GM12878 (cell line): ENCODE measurements around the gene SNCG. TPM values are rescaled to one million over a fixed set of nuclear protein-coding genes. Genes with fewer than 3 reads are reported as not detected.
"Not testable (repeated sequence)": the region's sequence is repeated elsewhere in the genome, so short reads cannot be mapped to it uniquely, and the experiment has no call there.

ENCODE experiments used
- ATAC-seq: fragments of 200-7000 bp; cut with Tn5 transposase; 3 replicates; pipeline ENCODE4 v1.9.1; 2020; ENCODE audit warnings: mild to moderate bottlenecking, moderate library complexity
- BruUV-seq: library from RNA; stranded (reverse); fragments of 400-500 nt; replicated peaks from 2 replicates; lab custom pipeline; 2021; lab: Mats Ljungman, UMichigan
- CTCF ChIA-PET: fragments of 300-600 bp; sonication (Branson Sonifier 250); formaldehyde crosslinking; extraction: SDS; loops from one replicate; lab custom pipeline; 2021; ENCODE audit warnings: inconsistent platforms; lab: Yijun Ruan, JAX
- POLR2A ChIA-PET: fragments of 350-600 bp; formaldehyde crosslinking; extraction: SDS; loops from one replicate; lab custom pipeline; 2021; ENCODE audit warnings: inconsistent platforms; lab: Charles Lee
- RAD21 ChIA-PET: fragments of 300-600 bp; sonication (Branson Sonifier 250); formaldehyde crosslinking; loops from one replicate; lab custom pipeline; 2023; ENCODE audit warnings: antibody characterized with exemption; ENCODE audit not compliant: unreplicated experiment; lab: Charles Lee
- SMC1A ChIA-PET: fragments of 300-600 bp; sonication (Branson Sonifier 250); formaldehyde crosslinking; loops from one replicate; lab custom pipeline; 2023; ENCODE audit not compliant: unreplicated experiment, uncharacterized antibody; lab: Charles Lee
- DNase-seq: peaks from one replicate; pipeline ENCODE4 v3.0.0-alpha.2; 2011; ENCODE audit warnings: low read depth, low spot score
- FAIRE-seq: peaks from 3 replicates; lab custom pipeline; 2011; peaks lifted over from hg19 to GRCh38; lab: Jason Lieb, UNC
- H2AFZ ChIP-seq: 2 replicates; pipeline ENCODE4 v1.6.0; 2011; ENCODE audit warnings: low read depth, low read length, control low read depth; ENCODE audit not compliant: control insufficient read depth
- H3K27ac ChIP-seq: 2 replicates; pipeline ENCODE4 v1.5.1; 2011; ENCODE audit warnings: control low read depth; ENCODE audit not compliant: control insufficient read depth, insufficient read depth
- H3K27me3 ChIP-seq, 2 experiments: replicated peaks in 1 of 2; 2 replicates each; pipeline versions ENCODE4 v1.6.0 to v1.6.1; 2011; ENCODE audit warnings: low read length in 1 of 2; ENCODE audit not compliant: control insufficient read depth in 2 of 2, insufficient read depth in 2 of 2
- H3K36me3 ChIP-seq, 2 experiments: 2 replicates each; pipeline ENCODE4 v1.5.1; 2011; ENCODE audit warnings: low read length in 1 of 2; ENCODE audit not compliant: control insufficient read depth in 2 of 2, insufficient read depth in 2 of 2
- H3K4me1 ChIP-seq: 2 replicates; pipeline ENCODE4 v1.6.1; 2011; ENCODE audit warnings: mild to moderate bottlenecking, low read length, moderate library complexity, mixed read lengths; ENCODE audit not compliant: control insufficient read depth, insufficient read depth
- H3K4me2 ChIP-seq: 2 replicates; pipeline ENCODE4 v1.6.0; 2011; ENCODE audit warnings: control low read depth; ENCODE audit not compliant: control insufficient read depth, insufficient read depth
- H3K4me3 ChIP-seq: fragments of 200-600 bp; sonication (generic); 2 replicates; pipeline ENCODE4 v1.5.1; 2016
- H3K79me2 ChIP-seq: 2 replicates; pipeline ENCODE4 v1.6.0; 2011; ENCODE audit warnings: low read length; ENCODE audit not compliant: control insufficient read depth, insufficient read depth
- H3K9ac ChIP-seq: 2 replicates; pipeline ENCODE4 v1.8.0; 2011; ENCODE audit warnings: low read length, control low read depth, mixed read lengths; ENCODE audit not compliant: control insufficient read depth, insufficient read depth
- H3K9me3 ChIP-seq: replicated peaks from 3 replicates; pipeline ENCODE4 v1.5.1; 2011; ENCODE audit warnings: mild to moderate bottlenecking, low read length; ENCODE audit not compliant: control insufficient read depth, insufficient read depth
- H4K20me1 ChIP-seq: 2 replicates; pipeline ENCODE4 v1.6.0; 2011; ENCODE audit not compliant: control insufficient read depth, insufficient read depth
- PRDM15 ChIP-seq: fragments of 450-650 bp; formaldehyde crosslinking; IDR thresholded peaks from 2 replicates; pipeline ENCODE4 v1.4.0; 2020; ENCODE audit warnings: mild to moderate bottlenecking, moderate library complexity
- WGBS: methylation state at CpG from one replicate; pipeline ENCODE4 v1.1.6; 2016; ENCODE audit warnings: low lambda C conversion rate; ENCODE audit not compliant: insufficient replicate concordance, insufficient coverage; ENCODE audit errors: missing lambda C conversion rate; 5-methylcytosine and 5-hydroxymethylcytosine counted together
- in situ Hi-C: fragments of 300-500 bp; cut with MboI; formaldehyde crosslinking; loops from 9 replicates; pipeline ENCODE4 v1.14.3; 2018; ENCODE audit warnings: mixed read lengths
- intact Hi-C: fragments of 100-400 bp; cut with micrococcal nuclease; formaldehyde crosslinking; loops from one replicate; pipeline ENCODE4 v1.14.2; 2022; ENCODE audit not compliant: unreplicated experiment
- polyA plus RNA-seq, 11 experiments: library from polyadenylated mRNA; depleted of rRNA in 4 of 11; unstranded in 6 of 11; stranded (reverse) in 5 of 11; fragments of >200 nt; fragmentation: Nextera tagmentation in 4 of 11; fragmentation: Illumina TruSeq in 1 of 11; extraction: Ambion mirVana in 4 of 11; extraction: Trizol in 1 of 11; gene quantifications; 1 replicate in 1 of 11; 2 replicates in 10 of 11; pipeline versions ENCODE4 v1.2.1 to v1.2.3, GENCODE V29; 2011 to 2016; ENCODE audit warnings: inconsistent platforms in 2 of 11, missing spikeins in 2 of 11, low read depth in 1 of 11
- total RNA-seq, 4 experiments: library from RNA; depleted of rRNA in 3 of 4; stranded (reverse); fragments of >200 nt in 3 of 4; fragmentation: Illumina TruSeq in 1 of 4; extraction: Trizol in 1 of 4; gene quantifications; 2 replicates each; pipeline versions ENCODE4 v1.2.1 to v1.2.3, GENCODE V29; 2013 to 2021

SNCG gene
- total and polyA plus RNA-seq, 10 of the 15 experiments (the other 5 are each of a cell fraction or from before 2014, with no cell fraction given), result 0.22 to 1.3 (median 0.42) TPM; not detected in 6

- TF ChIP-seq PRDM15 (CRISPR knock-in tag), result no peak
Measured at GRCh38 chr10:86946213-86947155, 11.9 kb upstream of the SNCG start (continued).

DNA sequence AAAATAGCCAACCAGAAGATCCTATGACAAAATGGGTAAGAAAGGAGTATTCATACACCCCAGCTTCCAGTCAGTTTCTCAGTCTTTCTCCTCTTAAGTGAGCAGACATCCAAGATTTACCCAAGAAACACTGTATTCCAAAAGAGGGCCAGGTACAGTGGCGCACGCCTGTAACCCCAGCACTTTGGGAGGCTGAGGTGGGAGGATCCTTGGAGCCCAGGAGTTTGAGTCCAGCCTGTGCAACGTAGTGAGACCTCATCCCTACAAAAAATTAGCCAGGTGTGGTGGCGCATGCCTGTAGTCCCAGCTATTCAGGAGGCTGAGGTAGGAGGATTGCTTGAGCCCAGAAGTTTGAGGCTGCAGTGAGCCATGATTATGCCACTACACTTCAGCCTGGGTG is 10.6 kb upstream of the SNCG start:
- H3K4me1 ChIP-seq, H3K27ac ChIP-seq, intact Hi-C loops, H2AFZ ChIP-seq, H3K4me2 ChIP-seq, SMC1A ChIA-PET, ATAC-seq, H3K79me2 ChIP-seq, BruUV-seq, POLR2A ChIA-PET, FAIRE-seq, H3K36me3 ChIP-seq, H3K9me3 ChIP-seq, DNase-seq, H3K4me3 ChIP-seq, in situ Hi-C loops, H3K27me3 ChIP-seq, H3K9ac ChIP-seq, H4K20me1 ChIP-seq: not testable (repeated sequence)
- CTCF ChIA-PET, result interaction anchor here (1.3 kb wide), 1 partner anchor 13 kb away, joined by 3 read pairs; no protein-coding TSS in a partner anchor
- 52% methylated on average over 4 of the region's 4 CpGs for WGBS
- RAD21 ChIA-PET, result interaction anchor here (1.6 kb wide), 1 partner anchor 13 kb away, joined by 4 read pairs; no protein-coding TSS in a partner anchor
